OCI-LY7 (cell line): ENCODE data around the gene EMC9.

Source experiments
- CTCF ChIP-seq: fragments of 200-600 bp; sonication (generic); conservative IDR thresholded peaks from 2 replicates; pipeline ENCODE4 v1.5.1; 2014; ENCODE audit warnings: mild to moderate bottlenecking, antibody characterized with exemption, low read length, moderate library complexity, mixed read lengths
- EZH2phosphoT487 ChIP-seq: fragments of 200-600 bp; sonication (generic); IDR thresholded peaks from 2 replicates; pipeline ENCODE4 v1.6.1; 2018; ENCODE audit warnings: low read depth, borderline replicate concordance, mild to moderate bottlenecking, mixed run types, antibody characterized with exemption, low read length, moderate library complexity, mixed read lengths

- TF ChIP-seq CTCF (peak; percentile 23; the same call in 1 of the 2 replicates), EZH2phosphoT487 (no peak)
These were observed 7.7 kb downstream of the EMC9 start for GRCh38 chr14:24133735-24134134.
